Panc1 (cell line): ENCODE results near the gene CLK2.

Experiments used
- CTCF ChIP-seq: fragments of 450-650 bp; IDR thresholded peaks from 2 replicates; pipeline ENCODE4 v1.5.1; 2017; ENCODE audit warnings: mild to moderate bottlenecking
- POLR2AphosphoS5 ChIP-seq: IDR thresholded peaks from 2 replicates; pipeline ENCODE4 v1.6.1; 2012; ENCODE audit warnings: mild to moderate bottlenecking, low read depth, low read length, moderate library complexity
- SIN3A ChIP-seq: IDR thresholded peaks from 2 replicates; pipeline ENCODE4 v1.6.1; 2012; ENCODE audit warnings: low read depth, mild to moderate bottlenecking, low read length, moderate library complexity, borderline replicate concordance; ENCODE audit not compliant: insufficient read depth
- TCF7L2 ChIP-seq: IDR thresholded peaks from 2 replicates; pipeline ENCODE4 v1.6.1; 2011; ENCODE audit warnings: mild to moderate bottlenecking, low read depth, low read length, inconsistent platforms
- TF ChIP-seq, protein P1 (sequence below), 2 experiments: IDR thresholded peaks; 2 replicates each; pipeline ENCODE4 v1.6.1; 2011 to 2012; ENCODE audit warnings: low read depth in 2 of 2, control low read depth in 1 of 2, low read length in 1 of 2, mild to moderate bottlenecking in 1 of 2, moderate library complexity in 1 of 2; ENCODE audit not compliant: insufficient read depth in 1 of 2

GRCh38 chr1:155250246-155250632 lies 23.1 kb downstream of the CLK2 start:
- TF ChIP-seq CTCF, result no peak
- no peak for TF ChIP-seq POLR2AphosphoS5
- TF ChIP-seq TCF7L2, result no peak
- TF ChIP-seq, protein P1, sequence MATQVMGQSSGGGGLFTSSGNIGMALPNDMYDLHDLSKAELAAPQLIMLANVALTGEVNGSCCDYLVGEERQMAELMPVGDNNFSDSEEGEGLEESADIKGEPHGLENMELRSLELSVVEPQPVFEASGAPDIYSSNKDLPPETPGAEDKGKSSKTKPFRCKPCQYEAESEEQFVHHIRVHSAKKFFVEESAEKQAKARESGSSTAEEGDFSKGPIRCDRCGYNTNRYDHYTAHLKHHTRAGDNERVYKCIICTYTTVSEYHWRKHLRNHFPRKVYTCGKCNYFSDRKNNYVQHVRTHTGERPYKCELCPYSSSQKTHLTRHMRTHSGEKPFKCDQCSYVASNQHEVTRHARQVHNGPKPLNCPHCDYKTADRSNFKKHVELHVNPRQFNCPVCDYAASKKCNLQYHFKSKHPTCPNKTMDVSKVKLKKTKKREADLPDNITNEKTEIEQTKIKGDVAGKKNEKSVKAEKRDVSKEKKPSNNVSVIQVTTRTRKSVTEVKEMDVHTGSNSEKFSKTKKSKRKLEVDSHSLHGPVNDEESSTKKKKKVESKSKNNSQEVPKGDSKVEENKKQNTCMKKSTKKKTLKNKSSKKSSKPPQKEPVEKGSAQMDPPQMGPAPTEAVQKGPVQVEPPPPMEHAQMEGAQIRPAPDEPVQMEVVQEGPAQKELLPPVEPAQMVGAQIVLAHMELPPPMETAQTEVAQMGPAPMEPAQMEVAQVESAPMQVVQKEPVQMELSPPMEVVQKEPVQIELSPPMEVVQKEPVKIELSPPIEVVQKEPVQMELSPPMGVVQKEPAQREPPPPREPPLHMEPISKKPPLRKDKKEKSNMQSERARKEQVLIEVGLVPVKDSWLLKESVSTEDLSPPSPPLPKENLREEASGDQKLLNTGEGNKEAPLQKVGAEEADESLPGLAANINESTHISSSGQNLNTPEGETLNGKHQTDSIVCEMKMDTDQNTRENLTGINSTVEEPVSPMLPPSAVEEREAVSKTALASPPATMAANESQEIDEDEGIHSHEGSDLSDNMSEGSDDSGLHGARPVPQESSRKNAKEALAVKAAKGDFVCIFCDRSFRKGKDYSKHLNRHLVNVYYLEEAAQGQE (IDR thresholded peaks at IDR 0.05; ENCODE audit: insufficient read depth in 1 of 2, low read depth in 2 of 2, low read length in 1 of 2), result no peak
- TF ChIP-seq SIN3A, result no peak
